K562 (cell line): ENCODE results near the gene ZBTB47.

Source experiments
- CBX8 ChIP-seq: fragments of 200-600 bp; sonication (generic); IDR thresholded peaks from 2 replicates; pipeline ENCODE4 v1.6.1; 2012; ENCODE audit warnings: borderline replicate concordance, mixed run types, low read depth, mild to moderate bottlenecking, moderate library complexity, mixed read lengths, low read length, control low read depth, inconsistent platforms; ENCODE audit not compliant: poor library complexity, severe bottlenecking; ENCODE audit errors: extremely low read depth
- CEBPB ChIP-seq: fragments of 450-650 bp; IDR thresholded peaks from 2 replicates; pipeline ENCODE4 v1.6.1; 2016; ENCODE audit warnings: missing genetic modification characterization, missing compliant biosample characterization
- HDAC6 ChIP-seq: IDR thresholded peaks from 2 replicates; pipeline ENCODE4 v1.6.1; 2012; ENCODE audit warnings: low read depth, mild to moderate bottlenecking, control low read depth, inconsistent platforms, low read length, moderate library complexity
- POLR2A ChIP-seq: fragments of 450-650 bp; conservative IDR thresholded peaks from 2 replicates; pipeline ENCODE4 v1.6.1; 2016
- POLR2AphosphoS5 ChIP-seq: IDR thresholded peaks from 2 replicates; pipeline ENCODE4 v1.6.1; 2011; ENCODE audit warnings: mild to moderate bottlenecking, low read depth, low read length, moderate library complexity; ENCODE audit not compliant: control insufficient read depth, insufficient read depth
- SMAD3 ChIP-seq: fragments of 450-650 bp; formaldehyde crosslinking; conservative IDR thresholded peaks from 2 replicates; pipeline ENCODE4 v1.4.0; 2020; ENCODE audit warnings: mild to moderate bottlenecking
- SRSF1 ChIP-seq: fragments of 200-400 bp; formaldehyde crosslinking; IDR thresholded peaks from 2 replicates; pipeline ENCODE4 v1.6.1; 2017; ENCODE audit warnings: mild to moderate bottlenecking, low read depth, low read length, moderate library complexity
- U2AF1 ChIP-seq: fragments of 200-400 bp; formaldehyde crosslinking; optimal IDR thresholded peaks from 2 replicates; pipeline ENCODE3; 2017; ENCODE audit warnings: mild to moderate bottlenecking, low read depth, low read length, moderate library complexity
- TF ChIP-seq, protein P1 (sequence below): sonication (generic); formaldehyde crosslinking; IDR thresholded peaks from 2 replicates; pipeline ENCODE4 v1.8.0; 2022; ENCODE audit warnings: mild to moderate bottlenecking, low read depth, missing genetic modification reagents

DNA sequence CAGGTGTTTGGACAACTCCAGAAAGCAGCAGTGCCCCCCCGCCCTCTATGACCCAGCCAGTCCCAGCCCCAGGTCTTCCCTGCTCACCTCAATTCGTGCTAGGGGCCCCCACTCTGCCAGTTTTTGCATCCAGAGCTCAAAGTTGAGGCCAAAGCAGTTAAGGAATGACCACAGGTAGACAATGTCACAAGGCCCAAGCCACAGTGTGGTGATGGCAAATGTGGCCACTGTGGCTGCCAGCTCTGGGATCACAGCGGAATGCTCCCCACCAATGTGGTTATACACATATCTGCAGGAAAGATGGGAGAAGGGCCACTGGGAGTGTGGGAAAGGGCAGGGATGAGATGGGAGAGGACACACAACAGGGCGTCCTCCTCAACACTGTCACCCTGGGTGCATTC, 40.0 kb downstream of the ZBTB47 start:
- TF ChIP-seq, protein P1, sequence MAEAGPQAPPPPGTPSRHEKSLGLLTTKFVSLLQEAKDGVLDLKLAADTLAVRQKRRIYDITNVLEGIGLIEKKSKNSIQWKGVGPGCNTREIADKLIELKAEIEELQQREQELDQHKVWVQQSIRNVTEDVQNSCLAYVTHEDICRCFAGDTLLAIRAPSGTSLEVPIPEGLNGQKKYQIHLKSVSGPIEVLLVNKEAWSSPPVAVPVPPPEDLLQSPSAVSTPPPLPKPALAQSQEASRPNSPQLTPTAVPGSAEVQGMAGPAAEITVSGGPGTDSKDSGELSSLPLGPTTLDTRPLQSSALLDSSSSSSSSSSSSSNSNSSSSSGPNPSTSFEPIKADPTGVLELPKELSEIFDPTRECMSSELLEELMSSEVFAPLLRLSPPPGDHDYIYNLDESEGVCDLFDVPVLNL (CRISPR knock-in tag): no peak
- TF ChIP-seq POLR2A (no peak), CBX8 (no peak), SMAD3 (CRISPR knock-in tag) (no peak), SRSF1 (no peak), HDAC6 (no peak), CEBPB (tag) (no peak), POLR2AphosphoS5 (no peak), U2AF1 (no peak)
